GM12892 (cell line): Measurements from ENCODE around the gene IRF7.

Experiments used
- POLR2A ChIP-seq: IDR thresholded peaks from 2 replicates; pipeline ENCODE4 v1.6.1; 2011; ENCODE audit warnings: low read depth, low read length, control low read depth
- POLR2AphosphoS5 ChIP-seq: IDR thresholded peaks from 2 replicates; pipeline ENCODE4 v1.6.1; 2011; ENCODE audit warnings: low read depth, low read length, control low read depth
- TAF1 ChIP-seq: IDR thresholded peaks from 2 replicates; pipeline ENCODE4 v1.6.1; 2011; ENCODE audit warnings: low read depth, mild to moderate bottlenecking, control low read depth, low read length, borderline replicate concordance

- TF ChIP-seq POLR2A (no peak), TAF1 (no peak), POLR2AphosphoS5 (no peak)
These were observed 52.5 kb downstream of the IRF7 start for GRCh38 chr11:563066-563811.
